Heart left ventricle (tissue), 13 donors: ENCODE data around the gene FOXN3.

Experiments used
- POLR2A ChIP-seq, 2 donors: fragments of 450-650 bp; IDR thresholded peaks; one replicate each; pipeline ENCODE4 v1.6.1; 2017; ENCODE audit warnings: antibody characterized with exemption in 2 of 2, mild to moderate bottlenecking in 2 of 2, moderate library complexity in 2 of 2
- TF ChIP-seq, protein P1 (sequence below), 12 donors: fragments of 200-600 bp; sonication (generic) in 4 of 12; IDR thresholded peaks; one replicate each; pipeline versions ENCODE4 v1.5.0 to v1.8.0; 2018 to 2022; ENCODE audit warnings: antibody characterized with exemption in 12 of 12, mild to moderate bottlenecking in 5 of 12
- donor health status: ischemic (EF 13 %, LVEDD 7.1; RV severe dilation, severe dysfunction).
- donor health status: DM: no; HTN: yes; CAD: no.
- donor health status: DM: no; HTN: no; CAD: no.
- donor health status: ischemic (EF 25% LVEDD 6.9; RV normal size, moderate dysfunction).
- donor health status: ischemic (EF 25% LVEDD 5.7; RV mildly dilated, moderate dysfunction).
- donor health status: ischemic (EF 35%, LVEDD 5.7; RV mildly dilated, moderate dysfunction).
- donor health status: nonischemic (EF 11% LVEDD 7.7; RV severe dilation, severe dysfunction).
- donor health status: DM: yes; HTN: yes; CAD: no.
- donor health status: PGD.
- donor health status: ischemic (EF 29% LVEDD 5.4; RV normal size, mild dysfunction).
- donor health status: nonischemic (EF 23%, LVEDD 6.1; RV moderate dilation, normal function).

DNA sequence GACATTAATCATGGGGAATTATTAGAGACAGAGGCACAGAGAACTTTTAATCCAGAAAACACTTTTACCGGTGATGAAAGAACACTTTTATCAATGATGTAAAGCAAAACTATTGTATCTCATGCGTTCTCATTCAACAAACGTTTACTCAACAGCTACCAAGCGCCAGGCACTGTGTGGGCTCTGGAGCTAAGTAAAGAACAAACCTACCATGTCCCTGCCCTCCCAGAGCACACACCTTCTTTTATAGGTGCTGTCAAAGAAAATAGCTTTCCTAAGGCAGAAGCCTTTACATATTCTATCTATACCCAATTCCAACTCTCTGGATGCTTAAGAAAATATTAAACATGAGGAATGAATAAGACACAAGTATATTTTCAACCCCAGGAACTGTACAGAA lies 91.1 kb downstream of the FOXN3 start:
- TF ChIP-seq, protein P1, sequence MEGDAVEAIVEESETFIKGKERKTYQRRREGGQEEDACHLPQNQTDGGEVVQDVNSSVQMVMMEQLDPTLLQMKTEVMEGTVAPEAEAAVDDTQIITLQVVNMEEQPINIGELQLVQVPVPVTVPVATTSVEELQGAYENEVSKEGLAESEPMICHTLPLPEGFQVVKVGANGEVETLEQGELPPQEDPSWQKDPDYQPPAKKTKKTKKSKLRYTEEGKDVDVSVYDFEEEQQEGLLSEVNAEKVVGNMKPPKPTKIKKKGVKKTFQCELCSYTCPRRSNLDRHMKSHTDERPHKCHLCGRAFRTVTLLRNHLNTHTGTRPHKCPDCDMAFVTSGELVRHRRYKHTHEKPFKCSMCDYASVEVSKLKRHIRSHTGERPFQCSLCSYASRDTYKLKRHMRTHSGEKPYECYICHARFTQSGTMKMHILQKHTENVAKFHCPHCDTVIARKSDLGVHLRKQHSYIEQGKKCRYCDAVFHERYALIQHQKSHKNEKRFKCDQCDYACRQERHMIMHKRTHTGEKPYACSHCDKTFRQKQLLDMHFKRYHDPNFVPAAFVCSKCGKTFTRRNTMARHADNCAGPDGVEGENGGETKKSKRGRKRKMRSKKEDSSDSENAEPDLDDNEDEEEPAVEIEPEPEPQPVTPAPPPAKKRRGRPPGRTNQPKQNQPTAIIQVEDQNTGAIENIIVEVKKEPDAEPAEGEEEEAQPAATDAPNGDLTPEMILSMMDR (IDR thresholded peaks at IDR 0.05), result no peak
- TF ChIP-seq POLR2A (IDR thresholded peaks at IDR 0.05), result no peak
